Measurements from ENCODE around the gene ROS1.

Gene ROS1

GRCh38 chr6:117440706-117441525 lies 15.2 kb upstream of the ROS1 start:
- DNase-seq: no peak

GRCh38 chr6:117432273-117432672 lies 6.5 kb upstream of the ROS1 start:
- DNase-seq: no peak

- no peak for DNase-seq
Observed at GRCh38 chr6:117423754-117424153, 2.0 kb downstream of the ROS1 start.

GRCh38 chr6:117418320-117418719 lies 7.4 kb downstream of the ROS1 start:
- DNase-seq: no peak

- no peak for DNase-seq
Observed at GRCh38 chr6:117417851-117418250, 7.9 kb downstream of the ROS1 start.

GRCh38 chr6:117414770-117415169 lies 11.0 kb downstream of the ROS1 start:
- DNase-seq: no peak

GRCh38 chr6:117411474-117411873 lies 14.3 kb downstream of the ROS1 start:
- no peak for DNase-seq

- DNase-seq: no peak
Observed at GRCh38 chr6:117409863-117410262, 15.9 kb downstream of the ROS1 start.

- DNase-seq: no peak
Observed at GRCh38 chr6:117409420-117409819, 16.3 kb downstream of the ROS1 start.

GRCh38 chr6:117404548-117404947 lies 21.2 kb downstream of the ROS1 start:
- no peak for DNase-seq

- DNase-seq: no peak
Observed at GRCh38 chr6:117401799-117402198, 23.9 kb downstream of the ROS1 start.

GRCh38 chr6:117399924-117400323 lies 25.8 kb downstream of the ROS1 start:
- no peak for DNase-seq

GRCh38 chr6:117399126-117399525 lies 26.6 kb downstream of the ROS1 start:
- no peak for DNase-seq

- DNase-seq: no peak
Observed at GRCh38 chr6:117397536-117398227, 28.1 kb downstream of the ROS1 start.

- DNase-seq: no peak
Observed at GRCh38 chr6:117396228-117396627, 29.5 kb downstream of the ROS1 start.

- DNase-seq: no peak
Observed at GRCh38 chr6:117395164-117395563, 30.6 kb downstream of the ROS1 start.

GRCh38 chr6:117393045-117393444 lies 32.7 kb downstream of the ROS1 start:
- DNase-seq: no peak

GRCh38 chr6:117391874-117392583 lies 33.7 kb downstream of the ROS1 start:
- no peak for DNase-seq

- no peak for DNase-seq
Observed at GRCh38 chr6:117389227-117390057, 36.3 kb downstream of the ROS1 start.

GRCh38 chr6:117387454-117387974 lies 38.2 kb downstream of the ROS1 start:
- DNase-seq: no peak

GRCh38 chr6:117384659-117385058 lies 41.1 kb downstream of the ROS1 start:
- DNase-seq: no peak

- DNase-seq: no peak
Observed at GRCh38 chr6:117381749-117382148, 44.0 kb downstream of the ROS1 start.

- DNase-seq: no peak
Observed at GRCh38 chr6:117380298-117380697, 45.4 kb downstream of the ROS1 start.

Measured in stimulated activated CD4-positive, alpha-beta T cell treated with anti-CD3 and anti-CD28 coated beads, Interleukin-15, amount 100 ng/mL, for 24 hours (primary cell).